Measurements from ENCODE around the gene TGM4.

GRCh38 chr3:44893097-44893496 is 18.7 kb downstream of the TGM4 start:
- no peak for TF ChIP-seq CTCF (conservative IDR thresholded peaks at IDR 0.05)
- no peak for TF ChIP-seq EZH2 (IDR thresholded peaks at IDR 0.05; ENCODE audit: low read depth)
